ENCODE data around the gene PTPRM.

DNA sequence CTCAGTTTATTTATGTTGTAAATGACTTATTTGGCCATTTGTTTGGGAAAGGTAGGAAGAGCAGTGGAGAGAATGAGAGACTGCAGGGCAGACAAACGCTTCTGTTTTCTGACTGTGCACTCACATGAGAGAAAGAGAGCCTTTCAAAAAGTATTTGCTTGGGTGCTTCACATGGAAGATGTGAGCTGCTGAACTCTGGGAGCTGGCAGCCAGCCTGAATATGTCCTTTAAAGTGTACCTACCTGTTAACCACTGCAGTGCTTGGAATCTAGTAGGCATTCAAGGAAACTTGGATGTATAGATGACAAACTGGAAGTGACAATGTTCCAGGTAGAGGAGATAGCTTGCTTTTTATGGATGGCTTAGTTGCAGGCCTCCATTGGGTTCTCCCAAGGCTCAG lies 68.8 kb downstream of the PTPRM start:
- TF ChIP-seq CTCF (IDR thresholded peaks at IDR 0.05) (no peak), POLR2A (IDR thresholded peaks at IDR 0.05; ENCODE audit: low read depth) (no peak)

Data from esophagus muscularis mucosa (tissue), 3 donors.